OCI-LY3 (cell line): ENCODE measurements around the gene PSENEN.

Source experiments
- CTCF ChIP-seq: fragments of 200-600, 300-600 bp; sonication (generic); IDR thresholded peaks from 2 replicates; pipeline ENCODE4 v1.5.1; 2014; ENCODE audit warnings: antibody characterized with exemption, low read length, low read depth
- EZH2phosphoT487 ChIP-seq: fragments of 200-600 bp; shearing (Covaris generic); IDR thresholded peaks from 2 replicates; pipeline ENCODE4 v1.6.1; 2018; ENCODE audit warnings: antibody characterized with exemption, mixed run types, low read depth

- TF ChIP-seq CTCF (no peak), EZH2phosphoT487 (no peak)
Observed at GRCh38 chr19:35791814-35792279, 46.4 kb downstream of the PSENEN start.
